Ramos (cell line): ENCODE results near the gene STAM2.
"Not testable (repeated sequence)": the region's sequence is repeated elsewhere in the genome, so short reads cannot be mapped to it uniquely, and the experiment has no call there.

Source experiments
- in situ Hi-C: fragments of 300-500 bp; cut with MboI; formaldehyde crosslinking; loops from one replicate; pipeline ENCODE4 v1.14.3; 2022; ENCODE audit warnings: low sequenced_read_pairs; ENCODE audit not compliant: unreplicated experiment

Gene STAM2

GRCh38 chr2:152175368-152176112 is at the start of gene STAM2:
Gene STAM2, minus strand, starts transcription at chr2:152175763. Its CDS starts 121 bp downstream, at chr2:152175642.
- in situ Hi-C loops = no loop called here

GRCh38 chr2:152223977-152224376 is 48.4 kb upstream of the STAM2 start:
- in situ Hi-C loops = no loop called here

- in situ Hi-C loops = no loop called here
Observed at GRCh38 chr2:152222975-152223637, 47.5 kb upstream of the STAM2 start.

- in situ Hi-C loops = no loop called here
Observed at GRCh38 chr2:152221839-152222238, 46.3 kb upstream of the STAM2 start.

- in situ Hi-C loops = no loop called here
Observed at GRCh38 chr2:152219077-152219828, 43.7 kb upstream of the STAM2 start.

GRCh38 chr2:152201466-152201830 is 25.9 kb upstream of the STAM2 start:
- in situ Hi-C loops = no loop called here

GRCh38 chr2:152200565-152201465 is 25.3 kb upstream of the STAM2 start:
- in situ Hi-C loops = no loop called here

GRCh38 chr2:152200101-152200500 is 24.5 kb upstream of the STAM2 start:
- in situ Hi-C loops = no loop called here

- in situ Hi-C loops = no loop called here
Observed at GRCh38 chr2:152198499-152198898, 22.9 kb upstream of the STAM2 start.

GRCh38 chr2:152197508-152198284 is 22.1 kb upstream of the STAM2 start:
- in situ Hi-C loops = not testable (repeated sequence)

GRCh38 chr2:152189622-152190495 is 14.3 kb upstream of the STAM2 start:
- in situ Hi-C loops = loop anchor here (10.0 kb wide), 1 partner anchor 455 kb away; no protein-coding TSS in a partner anchor

- in situ Hi-C loops = loop anchor here (10.0 kb wide), 1 partner anchor 458 kb away; no protein-coding TSS in a partner anchor
Observed at GRCh38 chr2:152186808-152187207, 11.2 kb upstream of the STAM2 start.

GRCh38 chr2:152186262-152186661 is 10.7 kb upstream of the STAM2 start:
- in situ Hi-C loops = loop anchor here (10.0 kb wide), 1 partner anchor 459 kb away; no protein-coding TSS in a partner anchor

- in situ Hi-C loops = loop anchor here (10.0 kb wide), 1 partner anchor 461 kb away; no protein-coding TSS in a partner anchor
Observed at GRCh38 chr2:152183401-152184073, 8.0 kb upstream of the STAM2 start.

GRCh38 chr2:152177667-152178066 is 2.1 kb upstream of the STAM2 start:
- in situ Hi-C loops = not testable (repeated sequence)

GRCh38 chr2:152176113-152176714 is 651 bp upstream of the STAM2 start:
- in situ Hi-C loops = no loop called here

GRCh38 chr2:152175012-152175367 is 573 bp downstream of the STAM2 start:
- in situ Hi-C loops = no loop called here
